Hypothalamus (tissue), 51 donors: Measurements from ENCODE around the gene ZNF512B.
"Not testable (repeated sequence)": the region's sequence is repeated elsewhere in the genome, so short reads cannot be mapped to it uniquely, and the experiment has no call there.

Source experiments
- DNase-seq, 51 donors: peaks; one replicate each; lab custom pipeline; 2025; lab: John Stamatoyannopoulos, UW

The ZNF512B gene

GRCh38 chr20:63978319-63979228, 8.8 kb upstream of the ZNF512B start:
- DNase-seq, result peak in 11 of 51 donors; percentile 15 to 40 (median 20)

- no peak for DNase-seq
Measured at GRCh38 chr20:63977739-63978276, 8.1 kb upstream of the ZNF512B start.

- DNase-seq, result no peak
Measured at GRCh38 chr20:63976980-63977738, 7.4 kb upstream of the ZNF512B start.

- not testable (repeated sequence) for DNase-seq
Measured at GRCh38 chr20:63976511-63976910, 6.8 kb upstream of the ZNF512B start.

GRCh38 chr20:63974402-63975200, 4.9 kb upstream of the ZNF512B start:
- DNase-seq, result no peak

- DNase-seq, result peak; percentile 14 to 90 (median 76)
Measured at GRCh38 chr20:63973636-63974401, 4.1 kb upstream of the ZNF512B start.

GRCh38 chr20:63973160-63973479, 3.4 kb upstream of the ZNF512B start:
- no peak for DNase-seq

- no peak for DNase-seq
Measured at GRCh38 chr20:63972312-63973159, 2.8 kb upstream of the ZNF512B start.

- DNase-seq, result not testable (repeated sequence)
Measured at GRCh38 chr20:63971960-63972311, 2.2 kb upstream of the ZNF512B start.

GRCh38 chr20:63970714-63971431, 1.1 kb upstream of the ZNF512B start:
- DNase-seq, result no peak

GRCh38 chr20:63968928-63969760, 586 bp downstream of the ZNF512B start:
- peak in 4 of 51 donors; percentile 22 to 56 (median 38) for DNase-seq

GRCh38 chr20:63968136-63968927, 1.4 kb downstream of the ZNF512B start:
- no peak for DNase-seq

- DNase-seq, result no peak
Measured at GRCh38 chr20:63967330-63968135, 2.2 kb downstream of the ZNF512B start.

- DNase-seq, result no peak
Measured at GRCh38 chr20:63966944-63967322, 2.8 kb downstream of the ZNF512B start.

GRCh38 chr20:63966172-63966943, 3.4 kb downstream of the ZNF512B start:
- DNase-seq, result no peak
